Transverse colon (tissue), 4 donors: ENCODE data around the gene DST. TPM values are rescaled to one million over a fixed set of nuclear protein-coding genes. Genes with fewer than 3 reads are reported as not detected.

Experiments
- DNase-seq: peaks from one replicate; pipeline ENCODE4 v3.0.0-alpha.2; 2019
- H3K27ac ChIP-seq, 4 donors: fragments of 200-600 bp; sonication (generic); 2 replicates each; pipeline ENCODE4 v1.5.1; 2016 to 2018; ENCODE audit warnings: inconsistent platforms in 4 of 4
- H3K27me3 ChIP-seq: fragments of 200-600 bp; sonication (generic); 2 replicates; pipeline ENCODE4 v1.5.1; 2017; ENCODE audit warnings: inconsistent platforms
- H3K36me3 ChIP-seq, 4 donors: fragments of 200-600 bp; sonication (generic); 2 replicates each; pipeline ENCODE4 v1.5.1; 2017 to 2019; ENCODE audit warnings: inconsistent platforms in 4 of 4
- H3K4me1 ChIP-seq, 4 donors: fragments of 200-600 bp; sonication (generic); 2 replicates each; pipeline ENCODE4 v1.5.1; 2017 to 2020; ENCODE audit warnings: inconsistent platforms in 4 of 4
- H3K4me3 ChIP-seq, 4 donors: fragments of 200-600 bp; sonication (generic); 1 replicate in 1 of 4; 2 replicates in 3 of 4; pipeline versions ENCODE4 v1.5.1 to v1.6.1; 2017 to 2019; ENCODE audit warnings: inconsistent platforms in 4 of 4
- H3K9me3 ChIP-seq, 2 donors: fragments of 200-600 bp; sonication (generic); 2 replicates each; pipeline ENCODE4 v1.5.1; 2017 to 2019; ENCODE audit warnings: inconsistent platforms in 2 of 2
- EP300 ChIP-seq: sonication (generic); formaldehyde crosslinking; IDR thresholded peaks from one replicate; pipeline ENCODE4 v1.6.1; 2017; ENCODE audit warnings: antibody characterized with exemption, low read depth
- POLR2A ChIP-seq: fragments of 450-650 bp; IDR thresholded peaks from one replicate; pipeline ENCODE4 v1.6.1; 2016; ENCODE audit warnings: antibody characterized with exemption, mild to moderate bottlenecking, moderate library complexity
- POLR2AphosphoS5 ChIP-seq, 3 donors: sonication (generic); formaldehyde crosslinking; IDR thresholded peaks; one replicate each; pipeline ENCODE4 v1.6.1; 2016; ENCODE audit warnings: antibody characterized with exemption in 3 of 3
- WGBS, 2 donors: methylation state at CpG; one replicate each; pipeline ENCODE4 v1.1.5; 2018; ENCODE audit warnings: low coverage in 1 of 2; 5-methylcytosine and 5-hydroxymethylcytosine counted together
- in situ Hi-C, 4 donors: fragments of 200-750 bp; cut with MboI; loops; one replicate each; pipeline versions ENCODE4 v1.15.0 to v1.15.1; 2017; ENCODE audit warnings: low sequenced_read_pairs in 3 of 4, low pct_ligation_motif_present in 1 of 4, low pct_unique_long_range_greater_than_20kb in 1 of 4
- intact Hi-C: fragments of 100-400 bp; cut with DNase I; formaldehyde crosslinking; loops from one replicate; pipeline ENCODE4 v1.15.1; 2023; ENCODE audit warnings: low total_unique reads
- total RNA-seq, 4 donors: library from RNA; depleted of rRNA; stranded (reverse); fragments of >200 nt; gene quantifications; one replicate each; pipeline ENCODE4 v1.1.0, GENCODE V29; 2016
- TF ChIP-seq, protein P1 (sequence below), 5 experiments: fragments of 200-600 bp in 3 of 5; fragments of 450-650 bp in 2 of 5; sonication (generic) in 3 of 5; IDR thresholded peaks; 1 replicate in 2 of 5; 2 replicates in 3 of 5; pipeline ENCODE4 v1.5.1; 2016 to 2017; ENCODE audit warnings: antibody characterized with exemption in 5 of 5, inconsistent platforms in 3 of 5, mild to moderate bottlenecking in 2 of 5, moderate library complexity in 1 of 5

The DST gene
- total RNA-seq, 4 donors from 2014 or later: 280 to 535 (median 428) TPM

DNA sequence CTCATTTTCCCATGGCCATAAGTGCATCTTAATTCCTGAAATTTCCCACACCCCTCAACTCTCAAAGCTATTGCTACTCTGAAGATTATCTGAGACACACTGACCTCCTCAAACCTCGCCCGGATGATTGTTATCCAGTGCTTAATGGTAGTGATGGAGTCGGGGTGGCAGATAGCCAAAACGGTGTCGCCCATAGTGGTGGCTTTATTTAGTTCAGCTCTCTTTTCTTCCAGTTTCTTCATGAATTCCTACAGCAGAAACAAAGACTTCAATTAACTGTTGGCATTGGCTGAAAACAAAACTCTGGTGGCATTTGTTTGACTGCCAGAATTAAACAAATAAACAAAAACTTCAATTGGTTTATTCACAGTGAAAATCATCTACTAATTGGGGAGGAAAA is 165.4 kb downstream of the DST start:
- in situ Hi-C loops: no loop called here
- Histone ChIP-seq H3K9me3 (no peaks in the 10 kb centered on the region), H3K36me3 (peaks cover 0 to 58% (median 23%) of the 10 kb centered on the region in 4 donors), H3K4me3 (no peak overlapping the region), H3K4me1 (peaks cover 0 to 9% (median under 1%) of the 10 kb centered on the region in 4 donors), H3K27me3 (no peaks in the 10 kb centered on the region), H3K27ac (no peak overlapping the region)
- intact Hi-C loops: no loop called here
- WGBS, 2 donors: 91 to 94% methylated on average over 5 of the region's 5 CpGs
- DNase-seq: no peak
- TF ChIP-seq EP300 (no peak), POLR2AphosphoS5 (IDR thresholded peaks at IDR 0.05) (no peak), POLR2A (no peak)
- TF ChIP-seq, protein P1, sequence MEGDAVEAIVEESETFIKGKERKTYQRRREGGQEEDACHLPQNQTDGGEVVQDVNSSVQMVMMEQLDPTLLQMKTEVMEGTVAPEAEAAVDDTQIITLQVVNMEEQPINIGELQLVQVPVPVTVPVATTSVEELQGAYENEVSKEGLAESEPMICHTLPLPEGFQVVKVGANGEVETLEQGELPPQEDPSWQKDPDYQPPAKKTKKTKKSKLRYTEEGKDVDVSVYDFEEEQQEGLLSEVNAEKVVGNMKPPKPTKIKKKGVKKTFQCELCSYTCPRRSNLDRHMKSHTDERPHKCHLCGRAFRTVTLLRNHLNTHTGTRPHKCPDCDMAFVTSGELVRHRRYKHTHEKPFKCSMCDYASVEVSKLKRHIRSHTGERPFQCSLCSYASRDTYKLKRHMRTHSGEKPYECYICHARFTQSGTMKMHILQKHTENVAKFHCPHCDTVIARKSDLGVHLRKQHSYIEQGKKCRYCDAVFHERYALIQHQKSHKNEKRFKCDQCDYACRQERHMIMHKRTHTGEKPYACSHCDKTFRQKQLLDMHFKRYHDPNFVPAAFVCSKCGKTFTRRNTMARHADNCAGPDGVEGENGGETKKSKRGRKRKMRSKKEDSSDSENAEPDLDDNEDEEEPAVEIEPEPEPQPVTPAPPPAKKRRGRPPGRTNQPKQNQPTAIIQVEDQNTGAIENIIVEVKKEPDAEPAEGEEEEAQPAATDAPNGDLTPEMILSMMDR (IDR thresholded peaks at IDR 0.05): no peak

- H3K9me3 ChIP-seq: no peaks in the 10 kb centered on the region
- peaks cover 0 to 9% (median 0%) of the 10 kb centered on the region in 4 donors for H3K4me1 ChIP-seq
- intact Hi-C loops: no loop called here
- H3K27me3 ChIP-seq: no peaks in the 10 kb centered on the region
- no peak overlapping the region for H3K4me3 ChIP-seq
- peak; percentile 10 for DNase-seq
- in situ Hi-C loops: no loop called here
- TF ChIP-seq POLR2AphosphoS5 (IDR thresholded peaks at IDR 0.05) (no peak), POLR2A (no peak), EP300 (no peak)
- TF ChIP-seq, protein P1 (IDR thresholded peaks at IDR 0.05): no peak
- WGBS, 2 donors: 26 to 39% methylated on average over 4 of the region's 4 CpGs
- peaks cover 0 to 61% (median 25%) of the 10 kb centered on the region in 4 donors for H3K36me3 ChIP-seq
- H3K27ac ChIP-seq: no peak overlapping the region
Observed at GRCh38 chr6:56475736-56476457, 166.8 kb downstream of the DST start.

DNA sequence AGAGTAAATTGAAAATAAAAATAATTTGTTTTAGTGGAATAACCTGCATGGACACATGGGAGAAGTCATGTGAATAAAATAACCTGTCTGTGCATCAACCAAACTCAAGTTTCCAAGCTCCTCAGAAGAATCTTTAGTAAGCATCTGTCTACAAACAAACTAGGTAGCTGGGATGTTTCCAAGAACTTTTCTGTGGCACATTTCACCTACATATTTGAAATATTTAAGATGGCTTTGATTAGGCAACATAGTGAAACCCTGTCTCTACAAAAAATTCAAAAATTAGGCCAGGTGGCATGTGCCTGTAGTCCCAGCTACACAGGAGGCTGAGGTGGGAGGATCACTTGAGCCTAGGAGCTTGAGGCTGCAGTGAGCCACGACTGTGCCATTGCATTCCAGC is 168.2 kb downstream of the DST start:
- peaks cover 0 to 9% (median 0%) of the 10 kb centered on the region in 4 donors for H3K4me1 ChIP-seq
- no peaks in the 10 kb centered on the region for H3K27me3 ChIP-seq
- intact Hi-C loops: no loop called here
- peaks cover 0 to 66% (median 23%) of the 10 kb centered on the region in 4 donors for H3K36me3 ChIP-seq
- 30 to 43% methylated on average over 1 of the region's 1 CpG for WGBS, 2 donors
- H3K9me3 ChIP-seq: no peaks in the 10 kb centered on the region
- in situ Hi-C loops: no loop called here
- no peak for TF ChIP-seq EP300
- TF ChIP-seq POLR2A: no peak
- TF ChIP-seq, protein P1 (IDR thresholded peaks at IDR 0.05): no peak
- no peak for TF ChIP-seq POLR2AphosphoS5 (IDR thresholded peaks at IDR 0.05)
- H3K27ac ChIP-seq: no peak overlapping the region
- H3K4me3 ChIP-seq: no peak overlapping the region
- no peak for DNase-seq

- no peak overlapping the region for H3K27ac ChIP-seq
- no peaks in the 10 kb centered on the region for H3K27me3 ChIP-seq
- no peaks in the 10 kb centered on the region for H3K9me3 ChIP-seq
- no peaks in the 10 kb centered on the region for H3K4me1 ChIP-seq
- DNase-seq: no peak
- in situ Hi-C loops (no loop called here), intact Hi-C loops (no loop called here)
- 95% methylated on average over 13 of the region's 13 CpGs; no CpG with 5 or more reads in 1 of the 2 donors for WGBS, 2 donors
- TF ChIP-seq EP300 (no peak), POLR2A (no peak), POLR2AphosphoS5 (IDR thresholded peaks at IDR 0.05) (no peak)
- TF ChIP-seq, protein P1 (IDR thresholded peaks at IDR 0.05): no peak
- H3K4me3 ChIP-seq: no peak overlapping the region
- peaks cover 0 to 66% (median 21%) of the 10 kb centered on the region in 4 donors for H3K36me3 ChIP-seq
Observed at GRCh38 chr6:56463443-56463842, 179.2 kb downstream of the DST start.
